ENCODE data around the gene FBXW7.
"Not testable (repeated sequence)": the region's sequence is repeated elsewhere in the genome, so short reads cannot be mapped to it uniquely, and the experiment has no call there.

The FBXW7 gene

GRCh38 chr4:152535903-152536544 lies at the start of gene FBXW7:
Gene FBXW7, minus strand, starts transcription at chr4:152536092. Its CDS starts 124,289 bp downstream, at chr4:152411803.
- peak; percentile 100 for DNase-seq

GRCh38 chr4:152585023-152585441 lies 49.1 kb upstream of the FBXW7 start:
- DNase-seq = no peak

GRCh38 chr4:152581536-152582160 lies 45.8 kb upstream of the FBXW7 start:
- DNase-seq = no peak

GRCh38 chr4:152579916-152580315 lies 44.0 kb upstream of the FBXW7 start:
- no peak for DNase-seq

GRCh38 chr4:152579107-152579764 lies 43.3 kb upstream of the FBXW7 start:
- no peak for DNase-seq

GRCh38 chr4:152578670-152579069 lies 42.8 kb upstream of the FBXW7 start:
- DNase-seq = no peak

GRCh38 chr4:152577708-152578396 lies 42.0 kb upstream of the FBXW7 start:
- no peak for DNase-seq

- no peak for DNase-seq
Measured at GRCh38 chr4:152575533-152575932, 39.6 kb upstream of the FBXW7 start.

- no peak for DNase-seq
Measured at GRCh38 chr4:152573861-152574260, 38.0 kb upstream of the FBXW7 start.

- DNase-seq = no peak
Measured at GRCh38 chr4:152572417-152573086, 36.7 kb upstream of the FBXW7 start.

- DNase-seq = no peak
Measured at GRCh38 chr4:152571770-152572169, 35.9 kb upstream of the FBXW7 start.

GRCh38 chr4:152571296-152571695 lies 35.4 kb upstream of the FBXW7 start:
- DNase-seq = no peak

GRCh38 chr4:152565333-152565732 lies 29.4 kb upstream of the FBXW7 start:
- DNase-seq = no peak

GRCh38 chr4:152564336-152564735 lies 28.4 kb upstream of the FBXW7 start:
- no peak for DNase-seq

GRCh38 chr4:152563209-152563608 lies 27.3 kb upstream of the FBXW7 start:
- no peak for DNase-seq

GRCh38 chr4:152559641-152560040 lies 23.7 kb upstream of the FBXW7 start:
- no peak for DNase-seq

- no peak for DNase-seq
Measured at GRCh38 chr4:152558396-152558795, 22.5 kb upstream of the FBXW7 start.

GRCh38 chr4:152556834-152557233 lies 20.9 kb upstream of the FBXW7 start:
- DNase-seq = no peak

GRCh38 chr4:152556283-152556682 lies 20.4 kb upstream of the FBXW7 start:
- no peak for DNase-seq

- no peak for DNase-seq
Measured at GRCh38 chr4:152554742-152555141, 18.9 kb upstream of the FBXW7 start.

- DNase-seq = not testable (repeated sequence)
Measured at GRCh38 chr4:152550687-152551086, 14.8 kb upstream of the FBXW7 start.

GRCh38 chr4:152545088-152545487 lies 9.2 kb upstream of the FBXW7 start:
- no peak for DNase-seq

GRCh38 chr4:152544533-152544932 lies 8.6 kb upstream of the FBXW7 start:
- not testable (repeated sequence) for DNase-seq

Measured in activated T-cell treated with anti-CD3 and anti-CD28 coated beads for 4 hours (primary cell).